ENCODE data around the gene SMARCD3.
A peak's percentile ranks its signal among the peaks of the same experiment; 100 is the strongest.

SMARCD3 gene

DNA sequence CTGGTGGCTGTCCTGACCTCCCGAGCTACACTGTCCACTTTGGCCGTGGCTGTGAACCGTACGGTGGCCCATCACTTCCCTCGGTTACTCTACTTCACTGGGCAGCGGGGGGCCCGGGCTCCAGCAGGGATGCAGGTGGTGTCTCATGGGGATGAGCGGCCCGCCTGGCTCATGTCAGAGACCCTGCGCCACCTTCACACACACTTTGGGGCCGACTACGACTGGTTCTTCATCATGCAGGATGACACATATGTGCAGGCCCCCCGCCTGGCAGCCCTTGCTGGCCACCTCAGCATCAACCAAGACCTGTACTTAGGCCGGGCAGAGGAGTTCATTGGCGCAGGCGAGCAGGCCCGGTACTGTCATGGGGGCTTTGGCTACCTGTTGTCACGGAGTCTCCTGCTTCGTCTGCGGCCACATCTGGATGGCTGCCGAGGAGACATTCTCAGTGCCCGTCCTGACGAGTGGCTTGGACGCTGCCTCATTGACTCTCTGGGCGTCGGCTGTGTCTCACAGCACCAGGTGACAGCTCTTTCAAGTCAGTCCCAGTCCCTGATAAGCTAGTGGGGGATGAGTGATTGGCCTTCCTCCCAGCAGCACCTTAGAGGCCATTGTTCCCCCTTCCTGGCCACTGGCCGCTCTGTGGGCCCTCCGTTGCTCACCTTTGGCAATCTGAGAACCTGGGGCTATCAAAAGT, 13.3 kb downstream of the SMARCD3 start:
- DNase-seq = no peak

DNA sequence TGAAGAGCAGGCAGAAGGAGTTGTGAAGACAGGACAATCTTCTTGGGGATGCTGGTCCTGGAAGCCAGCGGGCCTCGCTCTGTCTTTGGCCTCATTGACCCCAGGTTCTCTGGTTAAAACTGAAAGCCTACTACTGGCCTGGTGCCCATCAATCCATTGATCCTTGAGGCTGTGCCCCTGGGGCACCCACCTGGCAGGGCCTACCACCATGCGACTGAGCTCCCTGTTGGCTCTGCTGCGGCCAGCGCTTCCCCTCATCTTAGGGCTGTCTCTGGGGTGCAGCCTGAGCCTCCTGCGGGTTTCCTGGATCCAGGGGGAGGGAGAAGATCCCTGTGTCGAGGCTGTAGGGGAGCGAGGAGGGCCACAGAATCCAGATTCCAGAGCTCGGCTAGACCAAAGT, 14.7 kb downstream of the SMARCD3 start:
- DNase-seq = no peak

DNA sequence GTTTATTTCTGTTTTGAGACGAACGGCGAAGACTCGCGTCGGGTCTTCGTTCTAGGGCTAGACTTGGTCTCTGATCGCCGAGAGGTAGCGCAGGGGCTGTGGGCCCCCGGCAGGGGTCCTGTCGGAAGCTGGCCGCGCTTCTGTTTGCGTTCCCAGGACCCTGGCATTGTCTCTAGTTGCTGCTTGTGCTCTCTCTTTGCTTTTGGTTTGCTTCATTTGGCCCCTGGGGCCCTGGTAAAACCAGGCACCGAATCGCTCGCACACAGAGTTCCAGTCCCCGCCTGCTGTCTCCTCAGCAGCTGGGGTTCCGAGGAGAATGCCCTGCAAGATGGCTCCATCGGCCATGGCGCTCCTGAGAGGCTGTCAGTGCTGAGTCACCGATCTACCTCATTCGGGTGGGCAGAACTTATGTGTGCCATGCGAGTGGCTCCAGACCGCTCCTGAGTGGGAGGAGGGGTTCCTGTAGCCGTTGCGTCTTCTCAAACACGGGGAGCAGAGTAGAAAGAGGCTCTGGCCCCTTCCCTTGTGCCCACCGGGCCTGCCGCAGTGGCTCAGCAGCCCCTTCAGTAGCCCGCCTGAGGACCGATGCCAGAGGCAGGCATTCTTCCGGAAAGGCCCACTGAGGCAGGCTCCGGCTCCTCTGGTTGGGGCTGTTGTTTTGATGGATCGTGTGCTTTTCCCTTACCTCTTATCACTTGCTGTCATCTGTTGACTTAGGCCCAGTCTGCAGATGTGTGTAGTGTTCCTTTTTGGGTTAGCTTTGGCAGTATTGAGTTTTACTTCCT, 15.4 kb downstream of the SMARCD3 start:
- peak in 4 of 5 donors; percentile 38 to 63 (median 55) for DNase-seq

DNA sequence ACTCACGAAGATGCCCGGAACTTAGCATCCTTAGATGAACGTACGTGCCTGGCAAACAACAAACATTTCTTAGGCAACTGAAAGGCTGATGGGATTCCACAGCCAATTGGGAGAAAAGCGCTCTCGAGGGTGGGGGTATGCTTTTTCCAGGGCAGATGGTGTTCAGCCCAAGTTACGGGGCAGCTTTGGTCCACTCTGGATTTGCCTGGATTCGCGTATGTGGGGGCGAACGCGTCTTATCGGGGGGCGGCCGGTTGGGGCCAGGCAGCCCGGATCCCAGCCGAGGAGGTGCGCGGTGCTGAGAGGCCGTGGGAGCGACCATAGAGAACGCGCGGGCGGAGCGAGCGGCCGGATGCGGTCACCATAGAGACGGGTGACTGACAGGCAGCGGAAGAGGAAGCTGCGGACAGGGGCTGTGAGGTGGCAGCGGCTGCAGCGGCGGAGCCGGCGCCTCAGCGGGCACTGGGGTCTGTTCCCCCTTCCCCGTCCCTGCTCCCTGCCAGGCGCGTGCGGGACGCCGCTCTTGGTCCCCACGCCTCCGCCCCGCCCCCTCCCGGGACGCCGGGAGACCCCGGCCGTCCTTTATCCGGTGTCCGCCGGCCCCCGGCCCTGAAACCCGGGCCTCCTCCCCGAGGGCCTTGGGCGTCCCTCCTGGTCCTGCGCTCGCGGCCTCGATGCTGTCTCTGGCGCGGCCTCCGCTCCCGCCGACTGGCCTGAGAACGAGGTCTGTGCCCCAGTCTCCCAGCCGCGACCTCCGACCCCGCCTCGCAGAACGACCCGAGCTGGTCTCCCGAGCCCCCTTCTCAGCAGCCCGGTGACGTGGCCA, 16.2 kb downstream of the SMARCD3 start, which contains the start of gene CHPF2:
TSS of gene CHPF2 (plus strand) at position 393 of the 826 bp plus-strand sequence. CDS start 1,529 bp downstream, outside the sequence.
- peak; percentile 73 to 91 (median 84) for DNase-seq

DNA sequence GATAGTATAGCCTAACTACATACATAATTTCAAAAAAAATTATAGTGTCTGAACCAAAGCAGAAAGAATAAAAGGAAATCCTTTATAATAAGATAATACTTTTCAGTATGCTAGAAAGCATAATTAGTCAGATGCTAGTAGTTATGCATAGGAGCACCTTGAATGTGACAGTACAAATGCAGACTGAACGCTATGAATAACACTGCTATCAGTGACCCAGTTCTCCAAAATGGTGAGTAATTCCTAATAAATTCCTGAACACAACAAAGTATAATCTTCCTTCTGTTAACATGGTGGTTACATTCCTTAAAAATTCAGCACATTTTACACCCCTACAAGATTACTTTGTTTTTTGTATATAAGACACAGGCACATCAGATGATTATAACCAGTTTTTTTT, 17.4 kb downstream of the SMARCD3 start:
- DNase-seq = no peak

DNA sequence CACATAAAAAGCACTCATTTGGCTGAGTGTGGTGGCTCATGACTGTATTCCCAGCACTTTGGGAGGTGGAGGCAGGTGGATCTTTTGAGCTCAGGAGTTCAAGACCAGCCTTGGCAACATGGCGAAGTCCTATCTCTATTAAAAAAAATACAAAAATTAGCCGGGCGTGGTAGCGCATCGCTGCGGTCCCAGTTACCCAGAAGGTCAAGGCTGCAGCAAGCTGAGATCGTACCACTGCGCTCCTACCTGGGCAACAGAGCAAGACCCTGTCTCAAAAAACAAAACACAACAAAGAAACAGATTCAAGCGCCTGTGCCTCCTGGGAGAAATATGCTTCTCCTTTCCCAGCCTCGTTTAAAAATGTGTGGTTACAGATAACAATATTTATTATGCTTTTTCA, 19.2 kb downstream of the SMARCD3 start:
- no peak for DNase-seq

DNA sequence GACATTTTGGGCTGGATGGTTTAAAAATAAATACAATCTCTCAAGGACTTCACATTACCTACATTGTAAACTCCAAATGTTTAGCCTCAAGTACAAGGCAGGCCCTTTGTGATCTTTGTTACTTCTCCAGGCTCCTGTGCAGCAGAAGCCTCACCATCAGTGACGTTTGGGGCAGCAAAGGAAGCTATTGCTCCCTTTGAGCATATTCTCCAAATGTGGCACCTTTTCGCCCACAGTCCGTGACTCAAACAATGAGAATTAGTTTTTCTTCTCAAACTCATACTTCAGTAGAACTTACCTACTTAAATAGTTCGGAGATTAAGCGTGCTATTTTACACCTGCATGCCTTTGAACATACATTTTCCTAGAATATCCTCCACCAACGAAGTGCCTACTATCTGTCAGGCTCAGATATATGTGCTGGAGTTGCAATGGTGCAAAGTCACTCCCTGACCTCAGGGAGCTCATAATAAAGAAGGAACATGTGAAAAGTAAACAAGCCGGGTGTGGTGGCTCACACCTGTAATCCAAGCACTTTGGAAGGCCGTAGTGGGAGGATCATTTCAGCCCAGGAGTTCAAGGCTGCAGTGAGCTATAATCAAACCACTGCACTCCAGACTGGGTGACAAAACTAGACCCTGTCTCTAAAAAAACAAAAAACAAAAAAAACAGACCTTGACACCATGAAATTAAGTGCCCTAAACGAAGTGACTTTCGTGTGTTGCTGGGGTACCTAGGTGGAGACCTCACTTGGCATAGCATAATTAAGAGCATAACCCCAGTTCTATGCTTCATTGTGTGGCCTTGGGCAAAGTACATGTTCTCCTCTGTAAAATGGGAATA, 20.2 kb downstream of the SMARCD3 start:
- no peak for DNase-seq

DNA sequence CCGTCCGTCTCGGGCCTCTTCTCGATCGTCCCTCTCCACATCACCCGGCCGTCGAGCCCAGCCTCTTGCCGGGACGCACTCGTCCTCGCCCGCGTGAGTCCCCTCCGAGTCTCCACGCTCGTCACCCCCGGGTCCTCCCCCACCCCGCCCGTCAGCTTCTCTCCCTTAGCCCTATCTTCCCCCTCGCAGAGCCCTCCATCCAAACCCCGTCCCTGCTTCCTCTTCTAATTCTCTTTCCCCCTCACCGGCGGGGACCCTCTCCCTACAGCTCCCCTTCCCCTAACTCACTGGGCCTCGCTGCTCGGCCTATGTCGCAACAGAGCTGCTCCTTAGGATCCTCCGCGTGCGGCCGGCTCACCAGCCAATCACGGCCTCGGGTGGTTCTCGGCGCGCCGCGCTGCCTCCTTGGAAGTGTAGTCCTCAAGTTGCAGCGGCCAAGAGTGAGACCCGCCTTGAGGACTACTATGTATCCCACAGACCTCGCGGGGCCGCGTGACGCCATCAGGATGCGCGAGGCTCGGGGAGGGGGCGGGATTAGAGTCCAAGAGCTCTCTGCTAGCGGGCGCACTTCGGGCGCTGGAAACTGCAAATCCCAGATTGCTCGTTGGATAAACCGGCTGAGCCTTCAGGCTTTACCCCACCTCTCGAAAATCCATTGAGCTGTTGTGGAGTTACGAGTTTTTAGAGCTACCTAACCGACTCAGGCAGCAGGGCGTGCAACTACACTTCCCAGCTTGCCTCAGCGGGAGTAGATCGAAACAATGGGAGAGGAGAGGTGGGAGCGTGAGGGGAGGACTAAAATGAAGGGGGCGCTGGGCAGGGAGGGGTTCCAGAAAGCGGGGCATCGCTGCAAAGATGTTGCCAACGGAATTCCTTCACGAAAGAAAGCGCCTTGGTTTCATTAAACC, 21.4 kb downstream of the SMARCD3 start, which contains the start of gene ABCF2:
TSS of gene ABCF2 (minus strand) at position 331 of the 908 bp plus-strand sequence. CDS start 747 bp downstream, outside the sequence.
- DNase-seq = peak; percentile 89 to 98 (median 94)

DNA sequence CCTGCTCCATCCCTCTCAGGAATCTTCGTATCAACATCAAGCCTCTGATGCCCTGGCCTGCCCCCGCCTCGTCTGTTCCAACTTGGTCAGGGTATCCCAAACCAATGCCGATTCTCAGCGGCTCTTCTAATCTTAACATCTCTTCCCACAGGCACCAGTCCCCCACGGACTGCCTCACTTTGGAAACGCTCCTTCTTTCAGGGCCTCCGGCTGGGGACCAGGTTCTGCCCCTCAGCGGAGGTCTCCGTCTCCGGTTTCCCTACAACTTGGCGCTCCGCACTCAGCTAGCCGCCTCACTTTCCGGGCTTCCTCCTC, 22.0 kb downstream of the SMARCD3 start:
- DNase-seq = no peak

DNA sequence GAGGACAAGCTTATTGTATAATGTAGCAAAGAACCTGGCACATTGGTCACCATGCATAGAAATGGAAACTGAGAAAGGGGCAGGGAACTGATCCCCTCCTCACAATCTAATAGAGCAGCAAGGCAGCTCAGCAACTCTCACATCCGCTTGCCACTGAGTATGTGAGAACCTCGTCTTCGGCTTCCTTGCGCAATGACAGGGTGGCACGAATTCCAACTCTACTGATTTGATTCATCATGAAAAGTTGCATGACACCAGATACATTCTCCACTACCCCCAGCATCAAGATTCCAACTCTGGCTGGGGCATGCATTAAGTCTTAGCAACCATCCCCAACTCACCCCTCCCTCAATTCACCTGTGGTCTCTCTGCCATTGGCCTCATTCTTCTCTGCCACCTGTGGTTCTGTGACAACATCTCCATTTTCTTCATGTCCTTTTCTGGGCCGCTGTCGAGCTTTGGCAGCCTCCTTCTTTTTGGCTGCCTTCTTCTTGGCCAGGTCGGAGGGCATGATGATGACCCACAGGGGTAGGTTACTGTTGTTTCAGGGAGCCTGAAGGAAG, 22.5 kb downstream of the SMARCD3 start:
- no peak for DNase-seq

DNA sequence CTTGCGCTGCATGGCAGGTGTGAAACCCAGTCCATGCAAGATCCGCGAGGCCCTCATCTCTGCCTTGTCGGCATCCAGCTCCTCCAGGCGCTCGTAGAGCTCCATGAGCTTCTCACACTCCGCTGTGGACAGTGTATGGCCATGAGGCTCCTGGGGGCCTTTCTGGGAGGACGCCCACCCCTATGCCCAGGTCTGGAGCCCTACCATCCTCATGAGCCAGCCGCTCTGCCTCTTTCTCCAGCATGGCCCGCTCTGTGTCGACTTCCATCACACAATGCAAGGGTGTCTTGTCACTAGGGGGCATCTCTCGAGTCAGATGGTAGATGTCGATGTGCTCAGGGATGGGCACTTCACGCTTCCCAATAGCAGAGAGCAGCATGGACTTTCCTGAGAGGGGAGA, 24.8 kb downstream of the SMARCD3 start:
- DNase-seq = no peak

DNA sequence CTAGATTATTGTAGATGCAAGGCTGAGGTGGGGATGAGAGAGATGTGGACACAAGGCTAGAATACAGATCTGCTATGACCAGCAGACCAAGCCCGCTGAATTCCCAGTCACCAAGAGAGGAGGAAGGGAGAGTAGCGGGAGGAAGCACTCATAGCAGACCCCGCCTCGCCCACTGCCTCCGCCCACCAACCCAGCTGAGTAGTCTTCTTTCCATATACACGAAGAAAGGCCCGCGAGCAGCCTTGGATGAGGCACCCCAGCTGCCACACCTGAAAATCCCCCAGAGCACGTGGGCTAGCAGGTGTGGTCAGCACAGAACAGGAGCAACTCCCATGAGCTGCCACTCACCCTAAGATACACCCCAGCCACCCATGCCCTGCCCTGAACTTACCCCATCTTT, 30.3 kb downstream of the SMARCD3 start:
- DNase-seq = no peak

DNA sequence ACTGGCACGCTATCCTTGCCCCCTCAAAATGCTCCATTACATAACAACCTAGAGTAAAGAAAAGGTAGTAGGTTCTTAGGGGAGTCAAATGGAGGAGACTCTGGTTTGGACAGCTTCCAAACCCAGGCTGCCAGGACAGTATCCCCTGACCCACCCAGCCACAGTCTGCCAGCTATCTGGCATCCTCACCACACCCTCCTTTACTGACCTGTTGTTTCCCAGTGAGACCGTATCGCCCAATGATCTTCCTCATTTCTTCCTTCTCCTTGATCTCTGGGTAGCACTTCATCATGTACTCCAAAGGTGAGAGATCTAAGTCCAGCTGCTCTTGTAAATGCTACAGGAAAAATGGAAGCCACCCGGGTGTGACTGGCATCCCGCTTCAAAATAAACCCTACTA, 33.1 kb downstream of the SMARCD3 start:
- DNase-seq = no peak

DNA sequence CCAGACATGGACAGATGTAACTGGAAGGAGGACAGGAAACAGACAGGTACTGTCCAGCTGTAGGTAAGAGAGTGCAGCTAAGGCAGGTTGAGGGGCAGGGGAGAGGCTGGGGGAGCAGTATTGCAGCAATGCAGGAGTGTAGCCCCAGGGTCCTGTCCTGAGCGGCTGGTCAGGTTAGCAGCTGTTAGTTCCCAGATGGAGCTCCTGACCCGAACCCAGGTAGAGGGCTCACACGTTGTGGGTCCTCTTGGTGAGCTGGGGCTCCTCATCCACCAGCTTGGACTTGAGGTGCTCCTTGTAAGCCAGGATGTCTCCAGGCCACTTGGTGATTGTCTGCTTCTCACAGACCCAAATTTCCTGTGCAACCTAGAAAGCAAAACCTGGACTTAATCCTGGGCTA, 34.7 kb downstream of the SMARCD3 start:
- no peak for DNase-seq

DNA sequence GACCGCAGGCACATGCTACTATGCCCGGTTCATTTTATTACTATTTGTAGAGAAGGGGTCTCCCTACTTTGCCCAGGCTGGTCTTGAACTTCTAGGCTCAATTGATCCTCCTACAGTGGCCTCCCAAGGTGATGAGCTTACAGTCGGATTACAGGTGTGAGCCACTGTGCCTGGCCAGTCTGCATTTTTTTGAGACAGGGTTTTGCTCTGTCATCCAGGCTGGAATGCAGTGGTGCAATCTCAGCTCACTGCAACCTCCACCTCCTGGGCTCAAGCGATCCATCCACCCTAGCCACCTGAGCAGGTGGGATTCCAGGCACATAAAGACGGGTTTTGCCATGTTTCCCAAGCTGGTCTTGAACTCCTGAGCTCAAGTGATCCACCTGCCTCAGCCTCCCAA, 35.9 kb downstream of the SMARCD3 start:
- no peak for DNase-seq

DNA sequence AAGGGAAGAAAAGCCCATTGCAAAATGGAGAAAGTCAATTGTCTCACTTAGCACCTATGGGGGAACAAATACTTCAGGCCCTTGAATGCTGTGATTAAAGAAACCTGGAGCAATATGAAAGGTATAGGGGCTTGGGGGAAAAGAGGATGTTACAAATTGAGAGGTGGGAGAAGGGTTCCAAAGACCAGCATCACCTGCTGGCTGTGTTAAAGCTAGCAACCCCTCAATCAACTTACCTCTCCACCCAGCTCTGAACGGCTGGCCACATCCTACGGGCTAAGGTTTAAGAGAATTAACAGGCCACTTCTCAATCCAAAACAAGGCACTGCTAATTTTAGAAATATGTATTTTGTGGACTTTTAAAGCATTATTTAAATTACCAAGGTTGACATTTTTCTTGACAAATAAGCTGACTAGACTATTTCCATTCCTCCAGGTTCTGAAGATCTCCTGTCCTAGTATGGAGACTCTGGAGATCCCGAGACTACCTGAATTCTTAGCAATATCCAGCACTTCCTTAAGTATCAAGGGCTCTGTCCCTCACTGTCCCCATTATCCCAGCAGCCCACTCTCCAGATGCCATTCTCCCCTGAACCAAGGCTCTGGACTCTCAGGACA, 37.2 kb downstream of the SMARCD3 start:
- DNase-seq = no peak

DNA sequence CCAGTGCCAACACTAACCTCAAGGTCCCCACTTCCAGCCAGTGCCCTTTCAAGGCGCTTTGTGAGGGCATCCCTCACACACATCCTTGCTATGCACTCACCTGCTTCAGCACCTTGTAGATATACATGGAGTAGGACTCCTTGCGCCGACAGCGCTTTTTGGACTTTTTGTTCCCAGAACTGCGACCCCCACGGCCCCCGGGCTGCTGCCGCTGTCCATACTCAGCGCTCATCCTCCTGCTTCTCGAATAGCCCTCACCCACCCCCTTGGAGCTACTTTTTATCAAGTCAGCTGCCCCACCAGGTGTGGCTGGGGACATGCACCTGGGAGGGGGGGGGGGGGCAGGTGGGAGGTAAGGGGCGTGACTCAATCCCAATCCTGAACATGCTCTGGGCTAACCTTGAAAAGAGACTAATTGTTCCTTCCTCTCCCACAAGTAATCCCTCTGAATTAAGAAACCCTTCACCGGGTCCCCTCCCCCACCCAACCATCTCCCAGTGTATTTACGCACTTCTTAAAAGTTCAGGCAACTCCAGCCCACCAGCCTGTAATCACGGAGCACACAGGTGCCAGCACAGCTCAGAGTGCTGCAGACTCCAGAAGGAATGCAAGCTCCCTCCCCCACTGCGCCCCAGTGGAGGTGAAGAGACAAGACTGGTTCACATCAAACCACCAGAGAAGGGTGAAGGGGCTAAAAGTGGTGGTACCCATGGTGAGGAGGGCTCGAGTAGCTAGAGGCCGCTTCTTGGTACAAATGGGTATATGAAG, 38.2 kb downstream of the SMARCD3 start, which contains the start of gene H2BK1:
TSS of gene H2BK1 (minus strand) at position 402 of the 768 bp plus-strand sequence. CDS start at position 232, 170 bp downstream.
- DNase-seq = no peak

DNA sequence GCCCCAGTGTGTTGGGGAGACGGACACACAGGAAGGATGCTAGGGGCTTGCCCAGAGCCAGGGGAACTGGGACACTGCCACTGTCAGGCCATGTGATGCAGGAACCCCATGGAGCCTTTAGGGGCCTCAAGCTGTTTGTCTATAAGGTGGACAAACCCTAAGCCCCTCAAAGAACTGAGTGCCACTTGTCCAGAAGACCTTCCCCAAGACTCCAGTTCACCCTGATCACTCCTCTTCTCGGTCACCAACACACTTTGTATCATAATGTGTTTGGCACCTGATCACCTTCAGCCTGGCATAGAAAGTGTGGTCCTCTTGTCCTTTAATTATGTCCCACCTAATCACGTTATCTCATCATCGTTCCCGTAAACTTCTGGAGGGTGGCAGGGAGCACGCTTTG, 38.9 kb downstream of the SMARCD3 start:
- DNase-seq = no peak

DNA sequence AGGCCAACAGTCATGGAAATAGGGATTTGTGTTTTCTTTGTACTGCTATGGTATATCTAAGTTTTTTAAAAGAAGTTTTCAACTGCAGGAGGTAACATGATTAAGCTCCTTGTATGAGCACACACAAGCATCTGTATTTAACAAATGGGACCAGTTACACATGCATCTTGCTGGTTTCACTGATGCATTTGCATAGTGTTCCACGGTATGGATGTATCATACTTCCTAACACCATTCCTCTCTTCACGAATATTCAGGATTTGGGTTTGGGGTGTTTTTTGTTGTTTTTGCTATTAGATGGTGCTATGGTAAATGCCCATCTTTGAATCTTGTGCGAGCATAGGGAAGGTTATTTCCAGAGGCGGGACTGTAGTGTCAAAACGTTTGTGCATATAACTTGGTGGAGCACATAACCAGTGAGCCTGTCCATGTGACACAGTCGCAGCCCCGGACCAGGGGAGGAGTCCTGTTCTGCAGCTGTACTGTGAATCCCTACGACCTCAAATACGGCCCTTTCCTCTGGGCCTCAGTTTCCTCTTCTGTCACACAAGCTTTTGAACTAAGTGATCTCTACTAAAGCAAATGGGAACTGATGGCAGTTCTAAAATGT, 40.1 kb downstream of the SMARCD3 start:
- no peak for DNase-seq

All from T-helper 1 cell (primary cell).